Midbrain (tissue), 1 donor: ENCODE data around the gene SNTA1.
"Not testable (repeated sequence)": the region's sequence is repeated elsewhere in the genome, so short reads cannot be mapped to it uniquely, and the experiment has no call there.

Source experiments
- DNase-seq: peaks from one replicate; lab custom pipeline; 2025; lab: John Stamatoyannopoulos, UW

Gene SNTA1

GRCh38 chr20:33393609-33394008, 50.0 kb downstream of the SNTA1 start:
- no peak for DNase-seq

GRCh38 chr20:33391722-33392415, 51.7 kb downstream of the SNTA1 start:
- DNase-seq = no peak

- not testable (repeated sequence) for DNase-seq
Observed at GRCh38 chr20:33389326-33389725, 54.2 kb downstream of the SNTA1 start.

GRCh38 chr20:33388268-33388667, 55.3 kb downstream of the SNTA1 start:
- DNase-seq = no peak

- DNase-seq = no peak
Observed at GRCh38 chr20:33387177-33387576, 56.4 kb downstream of the SNTA1 start.

- DNase-seq = no peak
Observed at GRCh38 chr20:33386673-33387072, 56.9 kb downstream of the SNTA1 start.

- DNase-seq = no peak
Observed at GRCh38 chr20:33377366-33377765, 66.2 kb downstream of the SNTA1 start.

GRCh38 chr20:33373735-33374605, 69.6 kb downstream of the SNTA1 start:
- no peak for DNase-seq

- no peak for DNase-seq
Observed at GRCh38 chr20:33372993-33373441, 70.5 kb downstream of the SNTA1 start.

- DNase-seq = no peak
Observed at GRCh38 chr20:33370291-33370690, 73.3 kb downstream of the SNTA1 start.

- DNase-seq = no peak
Observed at GRCh38 chr20:33362898-33363297, 80.7 kb downstream of the SNTA1 start.

- no peak for DNase-seq
Observed at GRCh38 chr20:33359399-33360261, 83.9 kb downstream of the SNTA1 start.
